ENCODE data around the gene SIAH2.
A peak's percentile ranks its signal among the peaks of the same experiment; 100 is the strongest.

SIAH2 gene

GRCh38 chr3:150733373-150733935 is 29.5 kb downstream of the SIAH2 start:
- DNase-seq = no peak

- no peak for DNase-seq
Measured at GRCh38 chr3:150729682-150730360, 33.1 kb downstream of the SIAH2 start.

GRCh38 chr3:150727653-150728502 is 35.1 kb downstream of the SIAH2 start:
- no peak for DNase-seq

- DNase-seq = no peak
Measured at GRCh38 chr3:150725548-150725947, 37.4 kb downstream of the SIAH2 start.

GRCh38 chr3:150723946-150724345 is 39.0 kb downstream of the SIAH2 start:
- DNase-seq = no peak

GRCh38 chr3:150722267-150722666 is 40.7 kb downstream of the SIAH2 start:
- DNase-seq = no peak

GRCh38 chr3:150721285-150722130 is 41.5 kb downstream of the SIAH2 start:
- DNase-seq = peak in 1 of 2 donors; percentile 19

GRCh38 chr3:150720444-150720843 is 42.5 kb downstream of the SIAH2 start:
- no peak for DNase-seq

- DNase-seq = no peak
Measured at GRCh38 chr3:150710097-150710496, 52.9 kb downstream of the SIAH2 start.

GRCh38 chr3:150703756-150704344 is 59.1 kb downstream of the SIAH2 start, which contains the start of gene ERICH6:
TSS of gene ERICH6 (minus strand) at chr3:150703920. CDS start at chr3:150703898, 22 bp downstream.
- DNase-seq = peak; percentile 58 to 68

GRCh38 chr3:150703299-150703755 is 59.6 kb downstream of the SIAH2 start:
- DNase-seq = peak; percentile 34 to 45

GRCh38 chr3:150699068-150699639 is 63.8 kb downstream of the SIAH2 start:
- no peak for DNase-seq

- no peak for DNase-seq
Measured at GRCh38 chr3:150697646-150698045, 65.3 kb downstream of the SIAH2 start.

GRCh38 chr3:150691414-150692040 is 71.4 kb downstream of the SIAH2 start:
- no peak for DNase-seq
